ENCODE measurements around the gene PNN. TPM values are rescaled to one million over a fixed set of nuclear protein-coding genes. Genes with fewer than 3 reads are reported as not detected.
"Not testable (repeated sequence)": the region's sequence is repeated elsewhere in the genome, so short reads cannot be mapped to it uniquely, and the experiment has no call there.

PNN gene
- total and polyA plus RNA-seq, 2 donors (not counting 1 experiment from before 2014, with no cell fraction given) = 14.4 to 14.9 TPM

DNA sequence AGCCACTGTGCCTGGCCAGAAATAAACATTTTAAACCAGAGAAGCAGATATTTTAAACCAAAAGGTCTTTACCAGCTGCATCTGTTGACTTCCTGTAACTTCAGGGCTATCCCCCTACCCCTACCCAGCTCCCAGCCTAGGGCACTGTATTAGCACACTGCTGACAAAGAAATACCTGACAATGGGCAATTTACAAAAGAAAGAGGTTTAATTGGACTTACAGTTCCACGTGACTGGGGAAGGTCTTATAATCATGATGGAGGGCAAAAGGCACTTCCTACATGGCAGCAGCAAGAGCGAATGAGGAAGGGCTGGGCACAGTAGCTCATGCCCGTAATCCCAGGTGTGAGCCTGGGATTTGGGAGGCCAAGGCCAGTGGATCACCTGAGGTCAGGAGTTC lies 34.9 kb upstream of the PNN start:
- no peaks in the 10 kb centered on the region for H3K9me3 ChIP-seq (ENCODE audit: control insufficient read depth, insufficient read depth, low read depth, low read length)
- no peaks in the 10 kb centered on the region for H3K4me1 ChIP-seq (ENCODE audit: control insufficient read depth, extremely low read depth, insufficient read depth, low read length)
- no peak for DNase-seq (ENCODE audit: low read depth in 2 of 2)
- H3K79me2 ChIP-seq (ENCODE audit: control insufficient read depth, insufficient read depth, low read length) = no peaks in the 10 kb centered on the region
- H4K20me1 ChIP-seq (ENCODE audit: control insufficient read depth, extremely low read depth, insufficient read depth, low read length) = no peaks in the 10 kb centered on the region
- no peaks in the 10 kb centered on the region for H3K36me3 ChIP-seq (ENCODE audit: control insufficient read depth, insufficient read depth, low read length)
- H3K4me2 ChIP-seq (ENCODE audit: extremely low read depth, insufficient read depth, low read length) = no peak overlapping the region
- no peak overlapping the region for H3K27ac ChIP-seq (ENCODE audit: insufficient read depth, low read length)
- H3K4me3 ChIP-seq (replicated peaks in 1 of 4; ENCODE audit: control extremely low read depth in 1 of 4, insufficient read depth in 1 of 4, low read depth in 3 of 4, low read length in 4 of 4) = no peak overlapping the region
- no peak for TF ChIP-seq EZH2 (IDR thresholded peaks at IDR 0.05; ENCODE audit: low read length, missing control alignments)
- TF ChIP-seq, protein P1, sequence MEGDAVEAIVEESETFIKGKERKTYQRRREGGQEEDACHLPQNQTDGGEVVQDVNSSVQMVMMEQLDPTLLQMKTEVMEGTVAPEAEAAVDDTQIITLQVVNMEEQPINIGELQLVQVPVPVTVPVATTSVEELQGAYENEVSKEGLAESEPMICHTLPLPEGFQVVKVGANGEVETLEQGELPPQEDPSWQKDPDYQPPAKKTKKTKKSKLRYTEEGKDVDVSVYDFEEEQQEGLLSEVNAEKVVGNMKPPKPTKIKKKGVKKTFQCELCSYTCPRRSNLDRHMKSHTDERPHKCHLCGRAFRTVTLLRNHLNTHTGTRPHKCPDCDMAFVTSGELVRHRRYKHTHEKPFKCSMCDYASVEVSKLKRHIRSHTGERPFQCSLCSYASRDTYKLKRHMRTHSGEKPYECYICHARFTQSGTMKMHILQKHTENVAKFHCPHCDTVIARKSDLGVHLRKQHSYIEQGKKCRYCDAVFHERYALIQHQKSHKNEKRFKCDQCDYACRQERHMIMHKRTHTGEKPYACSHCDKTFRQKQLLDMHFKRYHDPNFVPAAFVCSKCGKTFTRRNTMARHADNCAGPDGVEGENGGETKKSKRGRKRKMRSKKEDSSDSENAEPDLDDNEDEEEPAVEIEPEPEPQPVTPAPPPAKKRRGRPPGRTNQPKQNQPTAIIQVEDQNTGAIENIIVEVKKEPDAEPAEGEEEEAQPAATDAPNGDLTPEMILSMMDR (conservative IDR thresholded peaks at IDR 0.05 in 1 of 2, IDR thresholded peaks at IDR 0.05 in 1 of 2; ENCODE audit: low read depth in 1 of 2, low read length in 2 of 2) = no peak
- H3K9ac ChIP-seq (ENCODE audit: insufficient read depth, low read length) = no peak overlapping the region
- H3K27me3 ChIP-seq (ENCODE audit: control insufficient read depth, insufficient read depth, low read length) = no peaks in the 10 kb centered on the region
- H2AFZ ChIP-seq (ENCODE audit: low read length) = no peak overlapping the region

- not testable (repeated sequence) for H3K4me3 ChIP-seq (replicated peaks in 1 of 4; ENCODE audit: control extremely low read depth in 1 of 4, insufficient read depth in 1 of 4, low read depth in 3 of 4, low read length in 4 of 4); H3K4me1 ChIP-seq (ENCODE audit: control insufficient read depth, extremely low read depth, insufficient read depth, low read length); H4K20me1 ChIP-seq (ENCODE audit: control insufficient read depth, extremely low read depth, insufficient read depth, low read length); H3K27ac ChIP-seq (ENCODE audit: insufficient read depth, low read length); DNase-seq (ENCODE audit: low read depth in 2 of 2); H3K79me2 ChIP-seq (ENCODE audit: control insufficient read depth, insufficient read depth, low read length); H3K9me3 ChIP-seq (ENCODE audit: control insufficient read depth, insufficient read depth, low read depth, low read length); H3K36me3 ChIP-seq (ENCODE audit: control insufficient read depth, insufficient read depth, low read length); H3K27me3 ChIP-seq (ENCODE audit: control insufficient read depth, insufficient read depth, low read length); H2AFZ ChIP-seq (ENCODE audit: low read length); H3K4me2 ChIP-seq (ENCODE audit: extremely low read depth, insufficient read depth, low read length); H3K9ac ChIP-seq (ENCODE audit: insufficient read depth, low read length)
These were observed 33.4 kb upstream of the PNN start for GRCh38 chr14:39141623-39142022.

GRCh38 chr14:39143226-39143625 lies 31.8 kb upstream of the PNN start:
- not testable (repeated sequence) for H3K4me3 ChIP-seq (replicated peaks in 1 of 4; ENCODE audit: control extremely low read depth in 1 of 4, insufficient read depth in 1 of 4, low read depth in 3 of 4, low read length in 4 of 4); H3K9ac ChIP-seq (ENCODE audit: insufficient read depth, low read length); H3K36me3 ChIP-seq (ENCODE audit: control insufficient read depth, insufficient read depth, low read length); H4K20me1 ChIP-seq (ENCODE audit: control insufficient read depth, extremely low read depth, insufficient read depth, low read length); H3K27ac ChIP-seq (ENCODE audit: insufficient read depth, low read length); DNase-seq (ENCODE audit: low read depth in 2 of 2); H3K9me3 ChIP-seq (ENCODE audit: control insufficient read depth, insufficient read depth, low read depth, low read length); H3K27me3 ChIP-seq (ENCODE audit: control insufficient read depth, insufficient read depth, low read length); H3K79me2 ChIP-seq (ENCODE audit: control insufficient read depth, insufficient read depth, low read length); H3K4me2 ChIP-seq (ENCODE audit: extremely low read depth, insufficient read depth, low read length); H3K4me1 ChIP-seq (ENCODE audit: control insufficient read depth, extremely low read depth, insufficient read depth, low read length); H2AFZ ChIP-seq (ENCODE audit: low read length)

- no peak overlapping the region for H3K27ac ChIP-seq (ENCODE audit: insufficient read depth, low read length)
- no peak for TF ChIP-seq EZH2 (IDR thresholded peaks at IDR 0.05; ENCODE audit: low read length, missing control alignments)
- TF ChIP-seq, protein P1 (conservative IDR thresholded peaks at IDR 0.05 in 1 of 2, IDR thresholded peaks at IDR 0.05 in 1 of 2; ENCODE audit: low read depth in 1 of 2, low read length in 2 of 2) = no peak
- H4K20me1 ChIP-seq (ENCODE audit: control insufficient read depth, extremely low read depth, insufficient read depth, low read length) = no peaks in the 10 kb centered on the region
- no peak overlapping the region for H2AFZ ChIP-seq (ENCODE audit: low read length)
- H3K9me3 ChIP-seq (ENCODE audit: control insufficient read depth, insufficient read depth, low read depth, low read length) = no peaks in the 10 kb centered on the region
- no peaks in the 10 kb centered on the region for H3K27me3 ChIP-seq (ENCODE audit: control insufficient read depth, insufficient read depth, low read length)
- no peaks in the 10 kb centered on the region for H3K4me1 ChIP-seq (ENCODE audit: control insufficient read depth, extremely low read depth, insufficient read depth, low read length)
- no peak for DNase-seq (ENCODE audit: low read depth in 2 of 2)
- H3K4me3 ChIP-seq (replicated peaks in 1 of 4; ENCODE audit: control extremely low read depth in 1 of 4, insufficient read depth in 1 of 4, low read depth in 3 of 4, low read length in 4 of 4) = no peak overlapping the region
- H3K36me3 ChIP-seq (ENCODE audit: control insufficient read depth, insufficient read depth, low read length) = no peaks in the 10 kb centered on the region
- no peaks in the 10 kb centered on the region for H3K79me2 ChIP-seq (ENCODE audit: control insufficient read depth, insufficient read depth, low read length)
- no peak overlapping the region for H3K9ac ChIP-seq (ENCODE audit: insufficient read depth, low read length)
- no peak overlapping the region for H3K4me2 ChIP-seq (ENCODE audit: extremely low read depth, insufficient read depth, low read length)
These were observed 29.6 kb upstream of the PNN start for GRCh38 chr14:39145266-39145966.
